ENCODE measurements around the gene PRADC1. TPM values are rescaled to one million over a fixed set of nuclear protein-coding genes. Genes with fewer than 3 reads are reported as not detected.

PRADC1 gene
- total and polyA plus RNA-seq, 2 donors (not counting 1 experiment from before 2014, with no cell fraction given), result 2.3 to 4.6 TPM

GRCh38 chr2:73197579-73197978 lies 35.5 kb downstream of the PRADC1 start:
- Histone ChIP-seq H2AFZ (ENCODE audit: insufficient read depth, low read depth, low read length, poor library complexity, severe bottlenecking) (no peak overlapping the region), H3K36me3 (replicated peaks in 1 of 2; ENCODE audit: control extremely low read depth in 1 of 2, control insufficient read depth in 1 of 2, extremely low read depth in 1 of 2, insufficient read depth in 2 of 2, low read length in 1 of 2) (no peaks in the 10 kb centered on the region), H3K27me3 (replicated peaks in 1 of 4; ENCODE audit: control extremely low read depth in 1 of 4, control insufficient read depth in 3 of 4, insufficient read depth in 4 of 4, low read length in 3 of 4) (peaks cover 0 to 24% (median 13%) of the 10 kb centered on the region in 4 experiments), H3K27ac (ENCODE audit: low read length in 2 of 2) (no peak overlapping the region), H3K4me1 (ENCODE audit: control insufficient read depth in 2 of 2, insufficient read depth in 2 of 2, low read length in 2 of 2) (peaks cover 6 to 7% of the 10 kb centered on the region in 2 donors), H3K9ac (ENCODE audit: low read length) (no peak overlapping the region), H3K9me3 (ENCODE audit: control extremely low read depth in 1 of 3, control insufficient read depth in 2 of 3, insufficient read depth in 1 of 3, low read length in 2 of 3) (peaks cover 0 to 15% (median 1%) of the 10 kb centered on the region in 3 donors), H3K79me2 (ENCODE audit: control insufficient read depth, insufficient read depth, low read length) (no peaks in the 10 kb centered on the region), H3K4me3 (ENCODE audit: control extremely low read depth in 1 of 5, extremely low read depth in 1 of 5, insufficient read depth in 1 of 5, low read depth in 2 of 5, low read length in 4 of 5) (no peak overlapping the region), H4K20me1 (ENCODE audit: control insufficient read depth, insufficient read depth, low read length, poor library complexity, severe bottlenecking) (no peaks in the 10 kb centered on the region), H3K4me2 (replicated peaks; ENCODE audit: low read depth, low read length, poor library complexity, severe bottlenecking) (no peak overlapping the region)
- H3K27ac Mint-ChIP-seq, result no peak overlapping the region
- H3K4me3 Mint-ChIP-seq, result no peak overlapping the region
- no peaks in the 10 kb centered on the region for H3K9me3 Mint-ChIP-seq (ENCODE audit: insufficient read depth)
- peaks cover 55% of the 10 kb centered on the region for H3K27me3 Mint-ChIP-seq
- intact Hi-C loops (cut with micrococcal nuclease), result no loop called here
- ATAC-seq (ENCODE audit: low read depth), result no peak
- TF ChIP-seq EZH2 (IDR thresholded peaks at IDR 0.05; ENCODE audit: borderline replicate concordance, insufficient read depth, low read depth, low read length, poor library complexity, severe bottlenecking), result no peak
- no peak for TF ChIP-seq CTCF (IDR thresholded peaks at IDR 0.05)
- ChIA-PET POLR2A (no interaction called here), CTCF (no interaction called here)
- H3K4me1 Mint-ChIP-seq, result peaks cover 6% of the 10 kb centered on the region
- no peak for DNase-seq

GRCh38 chr2:73187549-73187948 lies 45.5 kb downstream of the PRADC1 start:
- WGBS (ENCODE audit: insufficient coverage), result no CpG with 5 or more reads among the region's 2 CpGs
- H4K20me1 ChIP-seq (ENCODE audit: control insufficient read depth, insufficient read depth, low read length, poor library complexity, severe bottlenecking), result no peaks in the 10 kb centered on the region

More at GRCh38 chr2:73187549-73187948, 45.5 kb downstream of the PRADC1 start:
- peaks cover 29% of the 10 kb centered on the region for H3K27me3 Mint-ChIP-seq
- peaks cover 6% of the 10 kb centered on the region for H3K9me3 Mint-ChIP-seq (ENCODE audit: insufficient read depth)
- TF ChIP-seq CTCF (IDR thresholded peaks at IDR 0.05) (no peak), EZH2 (IDR thresholded peaks at IDR 0.05; ENCODE audit: borderline replicate concordance, insufficient read depth, low read depth, low read length, poor library complexity, severe bottlenecking) (no peak)
- Histone ChIP-seq H3K4me2 (replicated peaks; ENCODE audit: low read depth, low read length, poor library complexity, severe bottlenecking) (no peak overlapping the region), H3K27me3 (replicated peaks in 1 of 4; ENCODE audit: control extremely low read depth in 1 of 4, control insufficient read depth in 3 of 4, insufficient read depth in 4 of 4, low read length in 3 of 4) (peaks cover 0 to 20% (median 0%) of the 10 kb centered on the region in 4 experiments), H3K79me2 (ENCODE audit: control insufficient read depth, insufficient read depth, low read length) (no peaks in the 10 kb centered on the region), H3K27ac (ENCODE audit: low read length in 2 of 2) (no peak overlapping the region), H3K4me1 (ENCODE audit: control insufficient read depth in 2 of 2, insufficient read depth in 2 of 2, low read length in 2 of 2) (no peaks in the 10 kb centered on the region), H3K9me3 (ENCODE audit: control extremely low read depth in 1 of 3, control insufficient read depth in 2 of 3, insufficient read depth in 1 of 3, low read length in 2 of 3) (peaks cover 0 to 9% (median 0%) of the 10 kb centered on the region in 3 donors), H3K9ac (ENCODE audit: low read length) (no peak overlapping the region), H2AFZ (ENCODE audit: insufficient read depth, low read depth, low read length, poor library complexity, severe bottlenecking) (no peak overlapping the region), H3K36me3 (replicated peaks in 1 of 2; ENCODE audit: control extremely low read depth in 1 of 2, control insufficient read depth in 1 of 2, extremely low read depth in 1 of 2, insufficient read depth in 2 of 2, low read length in 1 of 2) (no peaks in the 10 kb centered on the region), H3K4me3 (ENCODE audit: control extremely low read depth in 1 of 5, extremely low read depth in 1 of 5, insufficient read depth in 1 of 5, low read depth in 2 of 5, low read length in 4 of 5) (no peak overlapping the region)
- ATAC-seq (ENCODE audit: low read depth) (no peak), DNase-seq (no peak)
- ChIA-PET POLR2A (no interaction called here), CTCF (interaction anchor here (0.6 to 3.7 kb wide), 3 partner anchors 10 to 103 kb away, joined by 3 to 27 read pairs (median 5); no protein-coding TSS in a partner anchor)
- intact Hi-C loops (cut with micrococcal nuclease), result no loop called here
- no peak overlapping the region for H3K27ac Mint-ChIP-seq
- no peaks in the 10 kb centered on the region for H3K4me1 Mint-ChIP-seq
- no peak overlapping the region for H3K4me3 Mint-ChIP-seq

Data from B cell (primary cell).